ENCODE data around the gene GAA.

GRCh38 chr17:80053102-80053501 lies 48.3 kb upstream of the GAA start:
- TF ChIP-seq CTCF (IDR thresholded peaks at IDR 0.05; ENCODE audit: insufficient read depth, low read length, poor library complexity, severe bottlenecking) (no peak), EZH2phosphoT487 (conservative IDR thresholded peaks at IDR 0.05; ENCODE audit: low read length) (no peak)
